ENCODE results near the gene L3MBTL3. TPM values are rescaled to one million over a fixed set of nuclear protein-coding genes. Genes with fewer than 3 reads are reported as not detected.

L3MBTL3 gene
- total RNA-seq (1 to 10 TPM; 3.4 to 4.1 (median 3.7) TPM), polyA plus RNA-seq (1.4 TPM)
- long read RNA-seq, donor 1, partial matches to known transcripts = 1 of 3 reads
- long read RNA-seq, donor 1, other reads (novel, unspliced or antisense) = 1 of 3 reads
- long read RNA-seq, donor 2, partial matches to known transcripts = 0 of 1 reads
- long read RNA-seq, donor 2, other reads (novel, unspliced or antisense) = 1 of 1 reads
- long read RNA-seq, donor 3 = 0 reads
- long read RNA-seq, donor 4 = 0 reads

GRCh38 chr6:130018292-130018743 lies at the start of gene L3MBTL3:
L3MBTL3 (plus strand) TSS chr6:130018581; CDS start chr6:130042700, 24,119 bp downstream.
- intact Hi-C loops (cut with DNase I) = no loop called here
- H3K9me3 ChIP-seq (ENCODE audit: control insufficient read depth, low read length) = no peaks in the 10 kb centered on the region
- H3K4me3 ChIP-seq (ENCODE audit: low read length) = peak within 1 kb of the TSS; percentile 99
- WGBS = under 1% methylated on average over 27 of the region's 27 CpGs
- peak within 1 kb of the TSS; percentile 0 for H3K27ac ChIP-seq (ENCODE audit: low read length)
- H3K4me1 ChIP-seq (ENCODE audit: control insufficient read depth, insufficient read depth, low read length) = no peaks in the 10 kb centered on the region
- DNase-seq = peak; percentile 92 to 97 (median 96)
- no peaks in the 10 kb centered on the region for H3K27me3 ChIP-seq (ENCODE audit: control insufficient read depth, insufficient read depth)
- ATAC-seq = peak; percentile 95 to 96

- H3K4me3 ChIP-seq (ENCODE audit: low read length) = no peak overlapping the region
- ATAC-seq = no peak
- WGBS = 79% methylated on average over 2 of the region's 2 CpGs
- H3K4me1 ChIP-seq (ENCODE audit: control insufficient read depth, insufficient read depth, low read length) = no peaks in the 10 kb centered on the region
- no peaks in the 10 kb centered on the region for H3K9me3 ChIP-seq (ENCODE audit: control insufficient read depth, low read length)
- DNase-seq = no peak
- no peak overlapping the region for H3K27ac ChIP-seq (ENCODE audit: low read length)
- intact Hi-C loops (cut with DNase I) = no loop called here
- no peaks in the 10 kb centered on the region for H3K27me3 ChIP-seq (ENCODE audit: control insufficient read depth, insufficient read depth)
Observed at GRCh38 chr6:129969064-129969463, 49.3 kb upstream of the L3MBTL3 start.

- intact Hi-C loops (cut with DNase I) = no loop called here
- ATAC-seq (no peak), DNase-seq (no peak)
- Histone ChIP-seq H3K27me3 (ENCODE audit: control insufficient read depth, insufficient read depth) (no peaks in the 10 kb centered on the region), H3K27ac (ENCODE audit: low read length) (no peak overlapping the region), H3K4me3 (ENCODE audit: low read length) (no peak overlapping the region), H3K9me3 (ENCODE audit: control insufficient read depth, low read length) (peaks cover 2% of the 10 kb centered on the region), H3K4me1 (ENCODE audit: control insufficient read depth, insufficient read depth, low read length) (no peaks in the 10 kb centered on the region)
- WGBS = 91% methylated on average over 4 of the region's 4 CpGs
Observed at GRCh38 chr6:129976110-129976509, 42.3 kb upstream of the L3MBTL3 start.

GRCh38 chr6:129978148-129978916 lies 40.0 kb upstream of the L3MBTL3 start:
- intact Hi-C loops (cut with DNase I) = no loop called here
- WGBS = 82% methylated on average over 6 of the region's 6 CpGs
- Histone ChIP-seq H3K9me3 (ENCODE audit: control insufficient read depth, low read length) (peaks cover 2% of the 10 kb centered on the region), H3K4me1 (ENCODE audit: control insufficient read depth, insufficient read depth, low read length) (no peaks in the 10 kb centered on the region), H3K27ac (ENCODE audit: low read length) (no peak overlapping the region), H3K27me3 (ENCODE audit: control insufficient read depth, insufficient read depth) (no peaks in the 10 kb centered on the region), H3K4me3 (ENCODE audit: low read length) (no peak overlapping the region)
- ATAC-seq (no peak), DNase-seq (no peak)

GRCh38 chr6:129980821-129981220 lies 37.6 kb upstream of the L3MBTL3 start:
- intact Hi-C loops (cut with DNase I) = no loop called here
- no peaks in the 10 kb centered on the region for H3K4me1 ChIP-seq (ENCODE audit: control insufficient read depth, insufficient read depth, low read length)
- DNase-seq (no peak), ATAC-seq (no peak)
- no peaks in the 10 kb centered on the region for H3K27me3 ChIP-seq (ENCODE audit: control insufficient read depth, insufficient read depth)
- no peak overlapping the region for H3K27ac ChIP-seq (ENCODE audit: low read length)
- WGBS = 39% methylated on average over 1 of the region's 1 CpG
- peaks cover 2% of the 10 kb centered on the region for H3K9me3 ChIP-seq (ENCODE audit: control insufficient read depth, low read length)
- no peak overlapping the region for H3K4me3 ChIP-seq (ENCODE audit: low read length)

GRCh38 chr6:129981598-129981997 lies 36.8 kb upstream of the L3MBTL3 start:
- Histone ChIP-seq H3K27me3 (ENCODE audit: control insufficient read depth, insufficient read depth) (no peaks in the 10 kb centered on the region), H3K27ac (ENCODE audit: low read length) (no peak overlapping the region), H3K4me1 (ENCODE audit: control insufficient read depth, insufficient read depth, low read length) (no peaks in the 10 kb centered on the region), H3K9me3 (ENCODE audit: control insufficient read depth, low read length) (peaks cover 2% of the 10 kb centered on the region), H3K4me3 (ENCODE audit: low read length) (no peak overlapping the region)
- intact Hi-C loops (cut with DNase I) = no loop called here
- ATAC-seq = no peak
- WGBS = 66% methylated on average over 2 of the region's 2 CpGs
- no peak for DNase-seq

- no peak overlapping the region for H3K27ac ChIP-seq (ENCODE audit: low read length)
- no peaks in the 10 kb centered on the region for H3K4me1 ChIP-seq (ENCODE audit: control insufficient read depth, insufficient read depth, low read length)
- WGBS = 73% methylated on average over 1 of the region's 1 CpG
- H3K27me3 ChIP-seq (ENCODE audit: control insufficient read depth, insufficient read depth) = no peaks in the 10 kb centered on the region
- intact Hi-C loops (cut with DNase I) = no loop called here
- no peaks in the 10 kb centered on the region for H3K9me3 ChIP-seq (ENCODE audit: control insufficient read depth, low read length)
- ATAC-seq (no peak), DNase-seq (no peak)
- H3K4me3 ChIP-seq (ENCODE audit: low read length) = no peak overlapping the region
Observed at GRCh38 chr6:129989396-129989795, 29.0 kb upstream of the L3MBTL3 start.

GRCh38 chr6:129992881-129993280 lies 25.5 kb upstream of the L3MBTL3 start:
- no peaks in the 10 kb centered on the region for H3K27me3 ChIP-seq (ENCODE audit: control insufficient read depth, insufficient read depth)
- H3K27ac ChIP-seq (ENCODE audit: low read length) = no peak overlapping the region
- WGBS = 72% methylated on average over 3 of the region's 3 CpGs
- no peak for ATAC-seq
- intact Hi-C loops (cut with DNase I) = no loop called here
- no peaks in the 10 kb centered on the region for H3K4me1 ChIP-seq (ENCODE audit: control insufficient read depth, insufficient read depth, low read length)
- no peak overlapping the region for H3K4me3 ChIP-seq (ENCODE audit: low read length)
- H3K9me3 ChIP-seq (ENCODE audit: control insufficient read depth, low read length) = no peaks in the 10 kb centered on the region
- no peak for DNase-seq

- H3K4me1 ChIP-seq (ENCODE audit: control insufficient read depth, insufficient read depth, low read length) = no peaks in the 10 kb centered on the region
- 92% methylated on average over 4 of the region's 4 CpGs for WGBS
- no peak overlapping the region for H3K27ac ChIP-seq (ENCODE audit: low read length)
- no peak overlapping the region for H3K4me3 ChIP-seq (ENCODE audit: low read length)
- DNase-seq (no peak), ATAC-seq (no peak)
- no peaks in the 10 kb centered on the region for H3K9me3 ChIP-seq (ENCODE audit: control insufficient read depth, low read length)
- intact Hi-C loops (cut with DNase I) = no loop called here
- H3K27me3 ChIP-seq (ENCODE audit: control insufficient read depth, insufficient read depth) = no peaks in the 10 kb centered on the region
Observed at GRCh38 chr6:129994410-129994809, 24.0 kb upstream of the L3MBTL3 start.

- ATAC-seq (no peak), DNase-seq (no peak)
- no peak overlapping the region for H3K27ac ChIP-seq (ENCODE audit: low read length)
- H3K4me1 ChIP-seq (ENCODE audit: control insufficient read depth, insufficient read depth, low read length) = no peaks in the 10 kb centered on the region
- no peaks in the 10 kb centered on the region for H3K9me3 ChIP-seq (ENCODE audit: control insufficient read depth, low read length)
- intact Hi-C loops (cut with DNase I) = no loop called here
- no peak overlapping the region for H3K4me3 ChIP-seq (ENCODE audit: low read length)
- H3K27me3 ChIP-seq (ENCODE audit: control insufficient read depth, insufficient read depth) = no peaks in the 10 kb centered on the region
- WGBS = 79% methylated on average over 6 of the region's 6 CpGs
Observed at GRCh38 chr6:129996387-129996786, 22.0 kb upstream of the L3MBTL3 start.

GRCh38 chr6:130000526-130001421 lies 17.6 kb upstream of the L3MBTL3 start:
- DNase-seq (no peak), ATAC-seq (no peak)
- WGBS = 63% methylated on average over 4 of the region's 4 CpGs
- no peaks in the 10 kb centered on the region for H3K27me3 ChIP-seq (ENCODE audit: control insufficient read depth, insufficient read depth)
- no peaks in the 10 kb centered on the region for H3K9me3 ChIP-seq (ENCODE audit: control insufficient read depth, low read length)
- no peak overlapping the region for H3K27ac ChIP-seq (ENCODE audit: low read length)
- no peak overlapping the region for H3K4me3 ChIP-seq (ENCODE audit: low read length)
- no peaks in the 10 kb centered on the region for H3K4me1 ChIP-seq (ENCODE audit: control insufficient read depth, insufficient read depth, low read length)
- intact Hi-C loops (cut with DNase I) = no loop called here

Measured in right cardiac atrium (tissue), 5 donors.